Fibroblast of lung (primary cell): ENCODE data around the gene ARL2BP. TPM values are rescaled to one million over a fixed set of nuclear protein-coding genes. Genes with fewer than 3 reads are reported as not detected.

Source experiments
- DNase-seq, 2 donors: peaks; one replicate each; pipeline versions ENCODE4 v3.0.0 to v3.0.0-alpha.2; 2010; ENCODE audit warnings: low read depth in 2 of 2
- H2AFZ ChIP-seq: 2 replicates; pipeline ENCODE4 v1.5.1; 2012; ENCODE audit warnings: low read length, control low read depth, inconsistent platforms
- H3K27ac ChIP-seq: 2 replicates; pipeline ENCODE4 v1.5.1; 2011; ENCODE audit warnings: low read length, control low read depth; ENCODE audit not compliant: insufficient read depth
- H3K27me3 ChIP-seq: 2 replicates; pipeline ENCODE4 v1.5.1; 2011; ENCODE audit warnings: mild to moderate bottlenecking, low read length; ENCODE audit not compliant: control insufficient read depth, insufficient read depth
- H3K36me3 ChIP-seq: 2 replicates; pipeline ENCODE4 v1.5.1; 2011; ENCODE audit warnings: low read length; ENCODE audit not compliant: control insufficient read depth, insufficient read depth
- H3K4me1 ChIP-seq: 2 replicates; pipeline ENCODE4 v1.5.1; 2011; ENCODE audit warnings: low read length; ENCODE audit not compliant: control insufficient read depth, insufficient read depth; ENCODE audit errors: extremely low read depth
- H3K4me2 ChIP-seq: 2 replicates; pipeline ENCODE4 v1.5.1; 2011; ENCODE audit warnings: low read length, control low read depth; ENCODE audit not compliant: insufficient read depth; ENCODE audit errors: extremely low read depth
- H3K4me3 ChIP-seq, 4 experiments: fragments of 200-600 bp in 1 of 4; sonication (generic) in 1 of 4; replicated peaks in 1 of 4; 2 replicates each; pipeline ENCODE4 v1.5.1; 2011 to 2016; ENCODE audit warnings: low read length in 4 of 4, low read depth in 3 of 4, mild to moderate bottlenecking in 3 of 4, control low read depth in 2 of 4, inconsistent platforms in 1 of 4, mixed read lengths in 1 of 4; ENCODE audit not compliant: insufficient read depth in 1 of 4; ENCODE audit errors: control extremely low read depth in 1 of 4
- H3K79me2 ChIP-seq: 2 replicates; pipeline ENCODE4 v1.5.1; 2012; ENCODE audit warnings: mild to moderate bottlenecking, low read length, inconsistent platforms; ENCODE audit not compliant: control insufficient read depth, insufficient read depth
- H3K9ac ChIP-seq: 2 replicates; pipeline ENCODE4 v1.5.1; 2011; ENCODE audit warnings: mild to moderate bottlenecking, low read length, control low read depth; ENCODE audit not compliant: insufficient read depth
- H3K9me3 ChIP-seq: 2 replicates; pipeline ENCODE4 v1.5.1; 2012; ENCODE audit warnings: low read depth, low read length; ENCODE audit not compliant: control insufficient read depth, insufficient read depth
- H4K20me1 ChIP-seq: 2 replicates; pipeline ENCODE4 v1.5.1; 2011; ENCODE audit warnings: low read length; ENCODE audit not compliant: control insufficient read depth, insufficient read depth; ENCODE audit errors: extremely low read depth
- EZH2 ChIP-seq: IDR thresholded peaks from 2 replicates; pipeline ENCODE4 v1.5.1; 2012; ENCODE audit warnings: low read length, control low read depth, mild to moderate bottlenecking; ENCODE audit errors: missing control alignments
- polyA plus RNA-seq, 2 donors: library from polyadenylated mRNA; depleted of rRNA in 1 of 2; stranded (reverse) in 1 of 2; unstranded in 1 of 2; fragments of >200 nt; gene quantifications; 2 replicates each; pipeline ENCODE4 v1.2.1, GENCODE V29; 2011 to 2012; ENCODE audit warnings: missing spikeins in 1 of 2
- total RNA-seq: library from RNA; depleted of rRNA; stranded (reverse); fragments of >200 nt; gene quantifications from 2 replicates; pipeline ENCODE4 v1.2.1, GENCODE V29; 2014
- TF ChIP-seq, protein P1 (sequence below), 2 donors: IDR thresholded peaks in 1 of 2; conservative IDR thresholded peaks in 1 of 2; 1 replicate in 1 of 2; 2 replicates in 1 of 2; pipeline ENCODE4 v1.5.1; 2011 to 2012; ENCODE audit warnings: low read length in 2 of 2, control low read depth in 1 of 2, inconsistent platforms in 1 of 2, low read depth in 1 of 2, mild to moderate bottlenecking in 1 of 2

Gene ARL2BP
- total and polyA plus RNA-seq, 2 donors (not counting 1 experiment from before 2014, with no cell fraction given): 65.7 to 173 TPM

DNA sequence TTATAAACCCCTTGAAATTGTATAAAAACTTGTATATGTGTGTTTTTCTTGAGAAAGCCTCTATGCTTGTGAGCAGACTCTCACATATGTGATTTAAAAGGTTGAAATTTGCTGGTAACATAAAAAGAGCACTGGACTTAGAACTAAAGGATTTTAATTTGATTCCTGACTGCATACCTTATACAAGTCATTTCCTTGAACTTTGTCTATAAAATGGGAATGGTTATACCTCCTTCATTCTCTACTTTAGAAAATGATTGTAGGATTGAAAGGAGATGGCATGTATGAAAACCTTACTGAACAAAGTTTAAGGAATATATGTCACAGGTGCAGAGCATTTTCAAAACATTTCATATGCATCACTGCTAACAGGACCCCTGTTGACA, 10.4 kb upstream of the ARL2BP start:
- Histone ChIP-seq H3K27ac (no peak overlapping the region), H3K36me3 (peaks cover 4% of the 10 kb centered on the region), H3K9ac (no peak overlapping the region), H3K27me3 (no peaks in the 10 kb centered on the region), H3K4me3 (no peak overlapping the region), H2AFZ (no peak overlapping the region), H3K4me1 (no peaks in the 10 kb centered on the region), H3K79me2 (no peaks in the 10 kb centered on the region), H3K4me2 (no peak overlapping the region), H4K20me1 (no peaks in the 10 kb centered on the region), H3K9me3 (no peaks in the 10 kb centered on the region)
- TF ChIP-seq, protein P1, sequence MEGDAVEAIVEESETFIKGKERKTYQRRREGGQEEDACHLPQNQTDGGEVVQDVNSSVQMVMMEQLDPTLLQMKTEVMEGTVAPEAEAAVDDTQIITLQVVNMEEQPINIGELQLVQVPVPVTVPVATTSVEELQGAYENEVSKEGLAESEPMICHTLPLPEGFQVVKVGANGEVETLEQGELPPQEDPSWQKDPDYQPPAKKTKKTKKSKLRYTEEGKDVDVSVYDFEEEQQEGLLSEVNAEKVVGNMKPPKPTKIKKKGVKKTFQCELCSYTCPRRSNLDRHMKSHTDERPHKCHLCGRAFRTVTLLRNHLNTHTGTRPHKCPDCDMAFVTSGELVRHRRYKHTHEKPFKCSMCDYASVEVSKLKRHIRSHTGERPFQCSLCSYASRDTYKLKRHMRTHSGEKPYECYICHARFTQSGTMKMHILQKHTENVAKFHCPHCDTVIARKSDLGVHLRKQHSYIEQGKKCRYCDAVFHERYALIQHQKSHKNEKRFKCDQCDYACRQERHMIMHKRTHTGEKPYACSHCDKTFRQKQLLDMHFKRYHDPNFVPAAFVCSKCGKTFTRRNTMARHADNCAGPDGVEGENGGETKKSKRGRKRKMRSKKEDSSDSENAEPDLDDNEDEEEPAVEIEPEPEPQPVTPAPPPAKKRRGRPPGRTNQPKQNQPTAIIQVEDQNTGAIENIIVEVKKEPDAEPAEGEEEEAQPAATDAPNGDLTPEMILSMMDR (conservative IDR thresholded peaks at IDR 0.05 in 1 of 2, IDR thresholded peaks at IDR 0.05 in 1 of 2; ENCODE audit: low read depth in 1 of 2, low read length in 2 of 2): no peak
- TF ChIP-seq EZH2: no peak
- DNase-seq: no peak

GRCh38 chr16:57235128-57236021, 9.7 kb upstream of the ARL2BP start:
- no peak overlapping the region for H3K9ac ChIP-seq
- H3K27me3 ChIP-seq: no peaks in the 10 kb centered on the region
- TF ChIP-seq, protein P1 (conservative IDR thresholded peaks at IDR 0.05 in 1 of 2, IDR thresholded peaks at IDR 0.05 in 1 of 2; ENCODE audit: low read depth in 1 of 2, low read length in 2 of 2): no peak
- TF ChIP-seq EZH2: no peak
- no peak overlapping the region for H3K4me2 ChIP-seq
- peak; percentile 44 to 74 for DNase-seq
- peaks cover 4% of the 10 kb centered on the region for H3K36me3 ChIP-seq
- H4K20me1 ChIP-seq: no peaks in the 10 kb centered on the region
- H3K27ac ChIP-seq: no peak overlapping the region
- H3K79me2 ChIP-seq: no peaks in the 10 kb centered on the region
- H3K9me3 ChIP-seq: no peaks in the 10 kb centered on the region
- H2AFZ ChIP-seq: no peak overlapping the region
- H3K4me1 ChIP-seq: no peaks in the 10 kb centered on the region
- no peak overlapping the region for H3K4me3 ChIP-seq

GRCh38 chr16:57236022-57236350, 9.1 kb upstream of the ARL2BP start:
- no peak overlapping the region for H3K27ac ChIP-seq
- H3K9me3 ChIP-seq: no peaks in the 10 kb centered on the region

More at GRCh38 chr16:57236022-57236350, 9.1 kb upstream of the ARL2BP start:
- Histone ChIP-seq H3K4me1 (no peaks in the 10 kb centered on the region), H3K4me3 (no peak overlapping the region), H2AFZ (no peak overlapping the region), H3K27me3 (no peaks in the 10 kb centered on the region), H3K79me2 (no peaks in the 10 kb centered on the region), H4K20me1 (no peaks in the 10 kb centered on the region), H3K4me2 (no peak overlapping the region), H3K36me3 (peaks cover 3% of the 10 kb centered on the region), H3K9ac (no peak overlapping the region)
- no peak for DNase-seq
- TF ChIP-seq, protein P1 (conservative IDR thresholded peaks at IDR 0.05 in 1 of 2, IDR thresholded peaks at IDR 0.05 in 1 of 2; ENCODE audit: low read depth in 1 of 2, low read length in 2 of 2): no peak
- TF ChIP-seq EZH2: no peak
